Effector memory CD8-positive, alpha-beta T cell (primary cell): ENCODE data around the gene ST6GAL1.

Source experiments
- ATAC-seq: fragments of 150-1000 bp; cut with Tn5 transposase; replicated peaks from 2 replicates; pipeline ENCODE4 v1.10.0; 2021; ENCODE audit warnings: mild to moderate bottlenecking, moderate library complexity
- DNase-seq, 3 experiments: peaks; one replicate each; pipeline ENCODE4 v3.0.0; 2021
- H3K27ac Mint-ChIP-seq, 2 donors: one replicate each; pipeline ENCODE4 v1.8.0; 2022; ENCODE audit warnings: mild to moderate bottlenecking in 2 of 2, mixed read lengths in 2 of 2, moderate library complexity in 2 of 2
- H3K27me3 Mint-ChIP-seq, 2 donors: one replicate each; pipeline ENCODE4 v1.8.0; 2022; ENCODE audit warnings: mixed read lengths in 2 of 2
- H3K36me3 Mint-ChIP-seq: one replicate; pipeline ENCODE4 v1.8.0; 2022; ENCODE audit warnings: mild to moderate bottlenecking, moderate library complexity, mixed read lengths; ENCODE audit not compliant: insufficient read depth
- H3K4me1 Mint-ChIP-seq, 2 donors: one replicate each; pipeline ENCODE4 v1.8.0; 2022; ENCODE audit warnings: low read depth in 2 of 2, mixed read lengths in 2 of 2
- H3K4me3 Mint-ChIP-seq, 2 donors: one replicate each; pipeline ENCODE4 v1.8.0; 2022; ENCODE audit warnings: mild to moderate bottlenecking in 2 of 2, mixed read lengths in 2 of 2, moderate library complexity in 2 of 2
- H3K9me3 Mint-ChIP-seq, 2 donors: one replicate each; pipeline ENCODE4 v1.8.0; 2022; ENCODE audit warnings: mixed read lengths in 2 of 2

ST6GAL1 gene

DNA sequence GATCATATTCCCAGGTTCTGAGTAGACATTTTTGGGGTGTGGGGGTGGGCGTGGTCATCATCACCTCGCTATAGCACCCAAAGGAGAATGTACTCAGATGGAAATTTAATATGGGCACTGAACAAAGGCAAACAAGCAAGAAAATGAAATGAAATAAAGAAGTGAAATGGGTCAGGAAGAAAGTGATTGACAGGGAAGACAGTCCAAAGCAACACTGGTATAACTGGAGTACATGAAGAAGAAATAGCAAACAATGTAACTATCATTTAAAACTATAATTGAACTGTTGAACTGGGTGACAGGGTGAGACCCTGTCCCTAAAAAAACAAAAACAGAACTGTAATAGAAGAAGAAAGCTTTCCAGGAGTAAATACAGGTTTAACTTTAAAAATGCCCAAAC lies 184.2 kb downstream of the ST6GAL1 start:
- DNase-seq: no peak
- no peaks in the 10 kb centered on the region for H3K36me3 Mint-ChIP-seq
- peaks cover 6 to 7% of the 10 kb centered on the region in 2 donors for H3K4me1 Mint-ChIP-seq
- ATAC-seq: no peak
- H3K27me3 Mint-ChIP-seq: no peaks in the 10 kb centered on the region
- peak overlapping the region in 1 of 2 donors; percentile 38 for H3K27ac Mint-ChIP-seq
- no peak overlapping the region for H3K4me3 Mint-ChIP-seq
- H3K9me3 Mint-ChIP-seq: no peaks in the 10 kb centered on the region

DNA sequence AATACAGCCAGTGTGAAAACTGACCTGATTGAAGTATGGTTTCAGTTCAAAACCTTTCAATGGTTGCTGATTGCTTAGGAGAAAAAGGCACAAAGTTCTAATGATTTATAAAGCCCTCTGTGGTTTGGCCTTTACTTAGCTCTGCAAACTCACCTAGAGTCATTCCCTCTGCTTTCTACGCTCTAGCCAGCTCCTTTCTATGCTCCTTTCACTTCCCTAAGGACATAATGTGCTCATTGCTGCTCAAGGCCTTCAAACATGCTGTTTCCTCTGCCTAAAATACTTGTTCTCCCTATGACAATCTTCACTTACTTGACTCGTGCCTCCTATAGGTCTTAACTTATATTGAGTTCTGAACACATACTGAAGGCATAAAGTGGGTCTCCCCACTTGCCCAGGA lies 190.0 kb downstream of the ST6GAL1 start:
- no peak for ATAC-seq
- Mint-ChIP-seq H3K36me3 (no peaks in the 10 kb centered on the region), H3K9me3 (no peaks in the 10 kb centered on the region), H3K4me1 (peaks cover 0 to under 1% of the 10 kb centered on the region in 2 donors), H3K4me3 (no peak overlapping the region), H3K27me3 (no peaks in the 10 kb centered on the region), H3K27ac (no peak overlapping the region)
- DNase-seq: no peak

DNA sequence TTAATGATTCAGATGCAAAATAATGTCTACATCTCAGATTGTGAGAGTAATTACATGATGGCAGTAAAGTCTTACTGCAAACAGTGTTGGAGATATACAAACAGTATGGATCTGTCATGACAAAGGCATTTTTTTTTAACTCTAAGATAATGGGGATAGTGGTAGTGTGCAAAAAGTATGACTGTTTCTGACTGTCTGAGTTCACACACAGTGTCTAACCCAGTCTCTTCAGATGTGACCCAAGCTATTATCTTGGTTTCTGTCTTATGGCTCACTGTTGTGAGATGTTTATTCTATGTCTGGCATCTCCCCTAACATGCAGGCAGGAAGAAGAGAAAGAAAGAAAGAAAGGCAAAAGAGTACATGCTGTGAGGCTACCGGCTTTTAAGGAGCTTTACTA lies 191.9 kb downstream of the ST6GAL1 start:
- H3K4me1 Mint-ChIP-seq: peaks cover 0 to 6% of the 10 kb centered on the region in 2 donors
- H3K36me3 Mint-ChIP-seq: no peaks in the 10 kb centered on the region
- H3K9me3 Mint-ChIP-seq: no peaks in the 10 kb centered on the region
- no peak for ATAC-seq
- no peak for DNase-seq
- H3K4me3 Mint-ChIP-seq: no peak overlapping the region
- no peaks in the 10 kb centered on the region for H3K27me3 Mint-ChIP-seq
- H3K27ac Mint-ChIP-seq: no peak overlapping the region

DNA sequence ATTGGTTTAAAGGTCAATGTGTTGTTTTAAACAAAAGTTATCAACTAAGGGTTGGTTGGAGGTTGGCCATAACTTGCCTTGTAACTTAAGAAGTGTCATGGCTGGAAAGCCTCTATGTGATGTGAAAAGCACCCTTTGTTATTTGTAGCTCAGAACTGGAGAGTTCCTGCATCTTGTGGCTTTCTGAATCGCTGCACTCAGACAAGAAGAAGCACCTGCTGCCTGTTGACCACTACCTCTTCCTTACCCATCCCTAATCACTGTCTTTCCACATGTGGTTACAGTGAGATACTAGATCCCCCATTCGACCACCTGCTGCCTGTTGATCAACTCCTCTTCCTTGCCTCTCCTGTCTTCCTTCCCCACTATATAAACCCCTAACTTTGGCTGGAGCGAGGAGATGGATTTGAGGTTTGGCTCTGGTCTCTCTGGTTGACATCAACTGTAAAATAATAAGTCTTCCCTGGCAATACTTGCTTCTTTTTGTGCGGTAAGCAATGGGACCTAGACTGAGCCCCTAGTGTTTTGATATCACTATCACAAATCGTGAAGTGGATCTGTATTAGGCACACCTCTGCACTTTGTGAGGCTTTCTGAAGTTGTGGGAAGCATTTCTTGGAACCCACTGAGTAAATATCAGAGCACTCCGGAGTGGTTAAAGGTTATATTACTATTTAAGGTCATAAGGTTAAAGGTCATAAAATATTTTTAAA lies 195.1 kb downstream of the ST6GAL1 start:
- Mint-ChIP-seq H3K9me3 (peaks cover under 1 to 3% of the 10 kb centered on the region in 2 donors), H3K27me3 (no peaks in the 10 kb centered on the region), H3K4me1 (peaks cover 6 to 16% of the 10 kb centered on the region in 2 donors), H3K36me3 (no peaks in the 10 kb centered on the region), H3K27ac (no peak overlapping the region), H3K4me3 (no peak overlapping the region)
- DNase-seq (no peak), ATAC-seq (no peak)
